ENCODE results near the gene ADAMTS20. TPM values are rescaled to one million over a fixed set of nuclear protein-coding genes. Genes with fewer than 3 reads are reported as not detected.

The ADAMTS20 gene, protein sequence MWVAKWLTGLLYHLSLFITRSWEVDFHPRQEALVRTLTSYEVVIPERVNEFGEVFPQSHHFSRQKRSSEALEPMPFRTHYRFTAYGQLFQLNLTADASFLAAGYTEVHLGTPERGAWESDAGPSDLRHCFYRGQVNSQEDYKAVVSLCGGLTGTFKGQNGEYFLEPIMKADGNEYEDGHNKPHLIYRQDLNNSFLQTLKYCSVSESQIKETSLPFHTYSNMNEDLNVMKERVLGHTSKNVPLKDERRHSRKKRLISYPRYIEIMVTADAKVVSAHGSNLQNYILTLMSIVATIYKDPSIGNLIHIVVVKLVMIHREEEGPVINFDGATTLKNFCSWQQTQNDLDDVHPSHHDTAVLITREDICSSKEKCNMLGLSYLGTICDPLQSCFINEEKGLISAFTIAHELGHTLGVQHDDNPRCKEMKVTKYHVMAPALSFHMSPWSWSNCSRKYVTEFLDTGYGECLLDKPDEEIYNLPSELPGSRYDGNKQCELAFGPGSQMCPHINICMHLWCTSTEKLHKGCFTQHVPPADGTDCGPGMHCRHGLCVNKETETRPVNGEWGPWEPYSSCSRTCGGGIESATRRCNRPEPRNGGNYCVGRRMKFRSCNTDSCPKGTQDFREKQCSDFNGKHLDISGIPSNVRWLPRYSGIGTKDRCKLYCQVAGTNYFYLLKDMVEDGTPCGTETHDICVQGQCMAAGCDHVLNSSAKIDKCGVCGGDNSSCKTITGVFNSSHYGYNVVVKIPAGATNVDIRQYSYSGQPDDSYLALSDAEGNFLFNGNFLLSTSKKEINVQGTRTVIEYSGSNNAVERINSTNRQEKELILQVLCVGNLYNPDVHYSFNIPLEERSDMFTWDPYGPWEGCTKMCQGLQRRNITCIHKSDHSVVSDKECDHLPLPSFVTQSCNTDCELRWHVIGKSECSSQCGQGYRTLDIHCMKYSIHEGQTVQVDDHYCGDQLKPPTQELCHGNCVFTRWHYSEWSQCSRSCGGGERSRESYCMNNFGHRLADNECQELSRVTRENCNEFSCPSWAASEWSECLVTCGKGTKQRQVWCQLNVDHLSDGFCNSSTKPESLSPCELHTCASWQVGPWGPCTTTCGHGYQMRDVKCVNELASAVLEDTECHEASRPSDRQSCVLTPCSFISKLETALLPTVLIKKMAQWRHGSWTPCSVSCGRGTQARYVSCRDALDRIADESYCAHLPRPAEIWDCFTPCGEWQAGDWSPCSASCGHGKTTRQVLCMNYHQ (N-terminal part only)
- total RNA-seq, result not detected
- not detected for polyA plus RNA-seq

GRCh38 chr12:43551971-43552559 is at the start of gene ADAMTS20:
Gene ADAMTS20, minus strand, starts transcription at chr12:43552203. Its CDS starts 282 bp downstream, at chr12:43551921.
- Histone ChIP-seq H3K27me3 (peaks cover 5 to 39% (median 14%) of the 10 kb centered on the region in 3 donors), H3K4me3 (peak within 1 kb of the TSS in 1 of 4 donors; percentile 21), H3K9me3 (peaks cover 0 to 16% (median 1%) of the 10 kb centered on the region in 4 donors), H3K4me1 (peaks cover 0 to 10% (median 4%) of the 10 kb centered on the region in 4 donors), H3K27ac (no peak within 1 kb of the TSS), H3K36me3 (no peaks in the 10 kb centered on the region)
- intact Hi-C loops (cut with DNase I), result no loop called here
- no peak for DNase-seq
- no peak for TF ChIP-seq EP300 (IDR thresholded peaks at IDR 0.05)
- no peak for TF ChIP-seq POLR2A (IDR thresholded peaks at IDR 0.05)
- no peak for TF ChIP-seq POLR2AphosphoS5 (IDR thresholded peaks at IDR 0.05)
- WGBS, 2 donors, result 4 to 26% methylated on average over 51 of the region's 51 CpGs

DNA sequence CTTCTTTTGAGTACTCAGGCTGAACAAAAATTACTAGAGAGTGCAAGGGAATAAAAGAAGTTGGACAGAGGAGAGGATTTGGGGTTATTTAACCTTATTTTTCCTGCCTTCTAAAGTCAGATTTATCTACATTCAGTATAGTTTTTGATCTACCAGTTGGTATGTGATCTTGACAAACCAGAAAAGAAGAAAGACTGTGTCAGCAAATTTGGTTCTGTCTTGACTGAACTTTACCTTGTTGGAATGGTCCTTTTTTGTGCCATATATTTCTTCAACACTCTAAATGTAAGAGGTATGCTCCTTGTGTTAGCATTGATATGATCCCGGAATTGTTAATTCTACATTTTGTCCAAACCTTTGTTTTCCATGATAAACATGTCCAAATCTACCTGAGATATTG is 47.7 kb upstream of the ADAMTS20 start:
- intact Hi-C loops (cut with DNase I), result no loop called here
- Histone ChIP-seq H3K27ac (no peak overlapping the region), H3K9me3 (no peaks in the 10 kb centered on the region), H3K27me3 (no peaks in the 10 kb centered on the region), H3K4me3 (no peak overlapping the region), H3K4me1 (no peaks in the 10 kb centered on the region), H3K36me3 (no peaks in the 10 kb centered on the region)
- TF ChIP-seq EP300 (IDR thresholded peaks at IDR 0.05), result no peak
- no peak for TF ChIP-seq POLR2AphosphoS5 (IDR thresholded peaks at IDR 0.05)
- no peak for TF ChIP-seq POLR2A (IDR thresholded peaks at IDR 0.05)
- TF ChIP-seq, protein P1, sequence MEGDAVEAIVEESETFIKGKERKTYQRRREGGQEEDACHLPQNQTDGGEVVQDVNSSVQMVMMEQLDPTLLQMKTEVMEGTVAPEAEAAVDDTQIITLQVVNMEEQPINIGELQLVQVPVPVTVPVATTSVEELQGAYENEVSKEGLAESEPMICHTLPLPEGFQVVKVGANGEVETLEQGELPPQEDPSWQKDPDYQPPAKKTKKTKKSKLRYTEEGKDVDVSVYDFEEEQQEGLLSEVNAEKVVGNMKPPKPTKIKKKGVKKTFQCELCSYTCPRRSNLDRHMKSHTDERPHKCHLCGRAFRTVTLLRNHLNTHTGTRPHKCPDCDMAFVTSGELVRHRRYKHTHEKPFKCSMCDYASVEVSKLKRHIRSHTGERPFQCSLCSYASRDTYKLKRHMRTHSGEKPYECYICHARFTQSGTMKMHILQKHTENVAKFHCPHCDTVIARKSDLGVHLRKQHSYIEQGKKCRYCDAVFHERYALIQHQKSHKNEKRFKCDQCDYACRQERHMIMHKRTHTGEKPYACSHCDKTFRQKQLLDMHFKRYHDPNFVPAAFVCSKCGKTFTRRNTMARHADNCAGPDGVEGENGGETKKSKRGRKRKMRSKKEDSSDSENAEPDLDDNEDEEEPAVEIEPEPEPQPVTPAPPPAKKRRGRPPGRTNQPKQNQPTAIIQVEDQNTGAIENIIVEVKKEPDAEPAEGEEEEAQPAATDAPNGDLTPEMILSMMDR (IDR thresholded peaks at IDR 0.05), result no peak
- DNase-seq, result no peak
- 79 to 93% methylated on average over 1 of the region's 1 CpG for WGBS, 2 donors

DNA sequence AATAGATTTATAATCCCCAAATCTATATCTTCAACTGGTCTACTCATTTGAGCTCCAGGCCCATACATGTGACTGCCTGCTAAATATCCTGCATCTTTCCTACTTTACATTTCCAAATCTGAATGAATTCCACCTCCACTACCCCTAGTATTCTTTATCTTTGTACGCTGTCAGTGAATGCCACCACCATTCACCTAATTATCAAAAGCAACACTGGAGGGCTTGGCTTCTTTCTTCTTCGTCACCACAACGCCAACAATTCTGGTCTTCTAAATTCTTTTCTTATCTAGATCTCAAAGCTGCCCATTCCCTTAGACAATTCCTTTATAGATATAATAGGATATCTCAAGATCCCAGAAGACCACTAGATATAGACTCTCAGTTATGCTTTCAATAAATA is 47.1 kb upstream of the ADAMTS20 start:
- TF ChIP-seq, protein P1 (IDR thresholded peaks at IDR 0.05), result no peak
- no peak for TF ChIP-seq POLR2AphosphoS5 (IDR thresholded peaks at IDR 0.05)
- TF ChIP-seq EP300 (IDR thresholded peaks at IDR 0.05), result no peak
- H3K27me3 ChIP-seq, result no peaks in the 10 kb centered on the region
- no peak for DNase-seq
- no peaks in the 10 kb centered on the region for H3K36me3 ChIP-seq
- no peak overlapping the region for H3K27ac ChIP-seq
- WGBS, 2 donors, result 87 to 89% methylated on average over 3 of the region's 3 CpGs
- intact Hi-C loops (cut with DNase I), result no loop called here
- no peaks in the 10 kb centered on the region for H3K4me1 ChIP-seq
- H3K9me3 ChIP-seq, result no peaks in the 10 kb centered on the region
- H3K4me3 ChIP-seq, result no peak overlapping the region

DNA sequence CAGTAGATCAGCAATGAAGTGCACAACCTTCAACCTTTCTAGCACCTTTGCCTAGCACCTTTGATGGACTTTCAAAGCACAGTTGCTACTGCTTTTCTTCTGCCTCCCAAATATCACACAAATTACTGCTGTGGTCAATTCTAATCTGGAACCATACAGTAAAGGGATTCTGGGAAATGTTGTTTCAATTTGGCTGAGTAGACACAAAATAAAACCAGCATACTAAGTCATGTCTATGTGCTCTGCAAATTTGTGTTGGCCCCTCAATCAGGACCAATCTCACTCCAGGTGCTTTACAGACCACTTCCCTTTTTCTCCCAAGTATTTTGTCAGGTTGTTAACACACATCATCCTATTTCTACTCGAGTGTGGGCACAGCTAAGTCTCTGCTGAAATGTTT is 38.3 kb upstream of the ADAMTS20 start:
- TF ChIP-seq, protein P1 (IDR thresholded peaks at IDR 0.05), result no peak
- TF ChIP-seq POLR2AphosphoS5 (IDR thresholded peaks at IDR 0.05) (no peak), EP300 (IDR thresholded peaks at IDR 0.05) (no peak), POLR2A (IDR thresholded peaks at IDR 0.05) (no peak)
- Histone ChIP-seq H3K36me3 (no peaks in the 10 kb centered on the region), H3K4me3 (no peak overlapping the region), H3K9me3 (peaks cover 0 to 2% (median 0%) of the 10 kb centered on the region in 4 donors), H3K4me1 (no peaks in the 10 kb centered on the region), H3K27me3 (no peaks in the 10 kb centered on the region), H3K27ac (no peak overlapping the region)
- DNase-seq, result no peak
- 33 to 60% methylated on average over 1 of the region's 1 CpG for WGBS, 2 donors
- intact Hi-C loops (cut with DNase I), result no loop called here
